Activated effector memory CD4-positive, alpha-beta T cell treated with anti-CD3 and anti-CD28 coated beads, Interleukin-2, amount 50 U/mL, for 16 hours (primary cell): ENCODE results near the gene SUSD1.

Experiments
- DNase-seq: peaks from one replicate; pipeline ENCODE4 v3.0.0-alpha.2; 2020

SUSD1 gene

GRCh38 chr9:112063151-112063550 is 111.9 kb downstream of the SUSD1 start:
- no peak for DNase-seq

- peak; percentile 67 for DNase-seq
Measured at GRCh38 chr9:112061152-112061740, 113.9 kb downstream of the SUSD1 start.

GRCh38 chr9:112059966-112060320 is 115.2 kb downstream of the SUSD1 start:
- no peak for DNase-seq

GRCh38 chr9:112059145-112059965 is 115.7 kb downstream of the SUSD1 start:
- no peak for DNase-seq

GRCh38 chr9:112056996-112057395 is 118.1 kb downstream of the SUSD1 start:
- no peak for DNase-seq

GRCh38 chr9:112054916-112055315 is 120.2 kb downstream of the SUSD1 start:
- no peak for DNase-seq

GRCh38 chr9:112051812-112052211 is 123.3 kb downstream of the SUSD1 start:
- DNase-seq = no peak

GRCh38 chr9:112050544-112051475 is 124.3 kb downstream of the SUSD1 start:
- DNase-seq = no peak

- DNase-seq = no peak
Measured at GRCh38 chr9:112049811-112050516, 125.1 kb downstream of the SUSD1 start.

GRCh38 chr9:112048924-112049691 is 126.0 kb downstream of the SUSD1 start:
- DNase-seq = no peak

- DNase-seq = no peak
Measured at GRCh38 chr9:112047538-112048066, 127.5 kb downstream of the SUSD1 start.

- DNase-seq = no peak
Measured at GRCh38 chr9:112046181-112046580, 128.9 kb downstream of the SUSD1 start.

GRCh38 chr9:112044881-112045280 is 130.2 kb downstream of the SUSD1 start:
- no peak for DNase-seq

- no peak for DNase-seq
Measured at GRCh38 chr9:112044186-112044585, 130.9 kb downstream of the SUSD1 start.

- no peak for DNase-seq
Measured at GRCh38 chr9:112043423-112043822, 131.7 kb downstream of the SUSD1 start.

- no peak for DNase-seq
Measured at GRCh38 chr9:112042769-112043168, 132.3 kb downstream of the SUSD1 start.

- DNase-seq = no peak
Measured at GRCh38 chr9:112042244-112042638, 132.9 kb downstream of the SUSD1 start.

GRCh38 chr9:112041536-112042243 is 133.4 kb downstream of the SUSD1 start:
- DNase-seq = no peak

GRCh38 chr9:112041199-112041535 is 133.9 kb downstream of the SUSD1 start:
- DNase-seq = no peak

- DNase-seq = no peak
Measured at GRCh38 chr9:112038017-112038408, 137.1 kb downstream of the SUSD1 start.
